Testis (tissue), 2 donors: Measurements from ENCODE around the gene CHM.

Experiments
- POLR2A ChIP-seq: fragments of 450-650 bp; IDR thresholded peaks from one replicate; pipeline ENCODE4 v1.6.1; 2017; ENCODE audit warnings: antibody characterized with exemption, mild to moderate bottlenecking, moderate library complexity
- TF ChIP-seq, protein P1 (sequence below), 3 experiments: fragments of 450-650 bp in 2 of 3; fragments of 200-600 bp in 1 of 3; sonication (generic) in 1 of 3; IDR thresholded peaks; one replicate each; pipeline ENCODE4 v1.5.1; 2016 to 2019; ENCODE audit warnings: antibody characterized with exemption in 3 of 3, mild to moderate bottlenecking in 2 of 3, moderate library complexity in 1 of 3

DNA sequence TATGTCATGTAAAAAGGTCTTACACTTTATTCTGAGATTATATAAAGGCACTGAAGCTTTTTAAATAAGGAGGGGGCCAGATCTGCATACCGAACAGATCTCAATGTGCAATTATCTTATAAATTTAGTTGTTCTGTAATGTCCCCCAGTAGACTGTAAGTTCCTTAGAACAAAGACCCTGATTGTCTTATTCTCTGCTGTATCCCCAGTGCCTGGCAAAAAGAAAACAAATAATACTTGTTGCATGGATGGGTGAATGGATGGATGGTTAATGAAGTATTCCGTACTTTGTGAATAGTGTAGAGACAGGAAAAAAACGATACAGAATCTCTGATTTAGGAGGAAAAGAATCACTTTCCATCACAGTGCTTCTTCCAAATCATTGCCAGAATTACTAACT lies 141.5 kb downstream of the CHM start:
- no peak for TF ChIP-seq POLR2A
- TF ChIP-seq, protein P1, sequence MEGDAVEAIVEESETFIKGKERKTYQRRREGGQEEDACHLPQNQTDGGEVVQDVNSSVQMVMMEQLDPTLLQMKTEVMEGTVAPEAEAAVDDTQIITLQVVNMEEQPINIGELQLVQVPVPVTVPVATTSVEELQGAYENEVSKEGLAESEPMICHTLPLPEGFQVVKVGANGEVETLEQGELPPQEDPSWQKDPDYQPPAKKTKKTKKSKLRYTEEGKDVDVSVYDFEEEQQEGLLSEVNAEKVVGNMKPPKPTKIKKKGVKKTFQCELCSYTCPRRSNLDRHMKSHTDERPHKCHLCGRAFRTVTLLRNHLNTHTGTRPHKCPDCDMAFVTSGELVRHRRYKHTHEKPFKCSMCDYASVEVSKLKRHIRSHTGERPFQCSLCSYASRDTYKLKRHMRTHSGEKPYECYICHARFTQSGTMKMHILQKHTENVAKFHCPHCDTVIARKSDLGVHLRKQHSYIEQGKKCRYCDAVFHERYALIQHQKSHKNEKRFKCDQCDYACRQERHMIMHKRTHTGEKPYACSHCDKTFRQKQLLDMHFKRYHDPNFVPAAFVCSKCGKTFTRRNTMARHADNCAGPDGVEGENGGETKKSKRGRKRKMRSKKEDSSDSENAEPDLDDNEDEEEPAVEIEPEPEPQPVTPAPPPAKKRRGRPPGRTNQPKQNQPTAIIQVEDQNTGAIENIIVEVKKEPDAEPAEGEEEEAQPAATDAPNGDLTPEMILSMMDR (IDR thresholded peaks at IDR 0.05): no peak
